GM18508 (cell line): Measurements from ENCODE around the gene MDP1.
A peak's percentile ranks its signal among the peaks of the same experiment; 100 is the strongest.
"Not testable (repeated sequence)": the region's sequence is repeated elsewhere in the genome, so short reads cannot be mapped to it uniquely, and the experiment has no call there.

Experiments
- ATAC-seq: cut with Tn5 transposase; IDR thresholded peaks from one replicate; pipeline ENCODE4 v1.9.1; 2021; ENCODE audit warnings: moderate number of reproducible peaks; ENCODE audit not compliant: insufficient read depth, unreplicated experiment

Gene MDP1

GRCh38 chr14:24232645-24233537 lies 17.0 kb upstream of the MDP1 start, which contains the start of gene GMPR2:
Gene GMPR2, plus strand, starts transcription at chr14:24232929. Its CDS starts 325 bp downstream, at chr14:24233254.
- ATAC-seq: no peak

- ATAC-seq: no peak
These were observed 16.3 kb upstream of the MDP1 start, which contains the start of gene NEDD8 for GRCh38 chr14:24232121-24232644. Gene NEDD8, minus strand, starts transcription at chr14:24232367. Its CDS starts 100 bp downstream, at chr14:24232267.

- ATAC-seq: no peak
These were observed 15.6 kb upstream of the MDP1 start for GRCh38 chr14:24231263-24232120.

- no peak for ATAC-seq
These were observed 13.0 kb upstream of the MDP1 start for GRCh38 chr14:24228902-24229301.

GRCh38 chr14:24226473-24226872 lies 10.6 kb upstream of the MDP1 start:
- no peak for ATAC-seq

- no peak for ATAC-seq
These were observed 8.8 kb upstream of the MDP1 start for GRCh38 chr14:24224618-24225071.

- not testable (repeated sequence) for ATAC-seq
These were observed 7.1 kb upstream of the MDP1 start for GRCh38 chr14:24222987-24223386.

GRCh38 chr14:24219521-24219920 lies 3.7 kb upstream of the MDP1 start:
- ATAC-seq: no peak

GRCh38 chr14:24219080-24219479 lies 3.2 kb upstream of the MDP1 start:
- no peak for ATAC-seq

- not testable (repeated sequence) for ATAC-seq
These were observed 1.0 kb upstream of the MDP1 start for GRCh38 chr14:24216876-24217275.

- ATAC-seq: no peak
These were observed 456 bp upstream of the MDP1 start for GRCh38 chr14:24216345-24216699.

- ATAC-seq: no peak
These were observed 1.8 kb downstream of the MDP1 start for GRCh38 chr14:24213866-24214662.

- peak; percentile 56 for ATAC-seq
These were observed 2.7 kb downstream of the MDP1 start, which contains the start of gene CHMP4A for GRCh38 chr14:24212924-24213865. Gene CHMP4A, minus strand, starts transcription at chr14:24213488. Its CDS starts 49 bp downstream, at chr14:24213439.

- ATAC-seq: no peak
These were observed 4.6 kb downstream of the MDP1 start for GRCh38 chr14:24211311-24211710.

- ATAC-seq: no peak
These were observed 8.2 kb downstream of the MDP1 start for GRCh38 chr14:24207625-24208024.

- ATAC-seq: no peak
These were observed 8.7 kb downstream of the MDP1 start for GRCh38 chr14:24207104-24207551.

GRCh38 chr14:24206260-24207103 lies 9.4 kb downstream of the MDP1 start:
- ATAC-seq: no peak
